Liver (tissue), 9 donors: ENCODE data around the gene PXDN. TPM values are rescaled to one million over a fixed set of nuclear protein-coding genes. Genes with fewer than 3 reads are reported as not detected.

Source experiments
- DNase-seq: peaks from one replicate; pipeline ENCODE4 v3.0.0-alpha.2; 2017; ENCODE audit warnings: low spot score
- H3K27ac ChIP-seq, 2 donors: one replicate each; pipeline ENCODE4 v1.7.0; 2013; ENCODE audit warnings: inconsistent platforms in 2 of 2, low read length in 2 of 2, control low read depth in 1 of 2, low read depth in 1 of 2, mild to moderate bottlenecking in 1 of 2
- H3K27me3 ChIP-seq, 4 donors: one replicate each; pipeline versions ENCODE4 v1.6.1 to v1.7.0; 2013; ENCODE audit warnings: low read length in 3 of 4, inconsistent platforms in 1 of 4, mild to moderate bottlenecking in 1 of 4, moderate library complexity in 1 of 4; ENCODE audit not compliant: control insufficient read depth in 4 of 4, insufficient read depth in 4 of 4
- H3K36me3 ChIP-seq, 4 donors: one replicate each; pipeline versions ENCODE4 v1.6.1 to v1.7.0; 2013; ENCODE audit warnings: low read length in 3 of 4, mild to moderate bottlenecking in 3 of 4, low read depth in 1 of 4, moderate library complexity in 1 of 4; ENCODE audit not compliant: control insufficient read depth in 4 of 4, insufficient read depth in 3 of 4
- H3K4me1 ChIP-seq, 4 donors: one replicate each; pipeline versions ENCODE4 v1.6.1 to v1.7.0; 2013; ENCODE audit warnings: low read length in 3 of 4, mild to moderate bottlenecking in 3 of 4, moderate library complexity in 1 of 4; ENCODE audit not compliant: control insufficient read depth in 4 of 4, insufficient read depth in 4 of 4
- H3K4me3 ChIP-seq, 3 donors: one replicate each; pipeline versions ENCODE4 v1.6.1 to v1.7.0; 2013; ENCODE audit warnings: low read length in 3 of 3, control low read depth in 1 of 3, low read depth in 1 of 3, mild to moderate bottlenecking in 1 of 3
- H3K9ac ChIP-seq, 2 donors: one replicate each; pipeline ENCODE4 v1.7.0; 2013; ENCODE audit warnings: low read length in 2 of 2, mild to moderate bottlenecking in 2 of 2, moderate library complexity in 2 of 2, control low read depth in 1 of 2, low read depth in 1 of 2
- H3K9me3 ChIP-seq, 4 donors: one replicate each; pipeline versions ENCODE4 v1.6.1 to v1.7.0; 2013; ENCODE audit warnings: low read length in 3 of 4; ENCODE audit not compliant: control insufficient read depth in 4 of 4
- EGR1 ChIP-seq, 2 donors: IDR thresholded peaks; 2 replicates each; pipeline ENCODE4 v1.6.1; 2016 to 2018; ENCODE audit warnings: antibody characterized with exemption in 2 of 2, low read depth in 2 of 2
- FOXA1 ChIP-seq: IDR thresholded peaks from 2 replicates; pipeline ENCODE4 v1.6.1; 2016; ENCODE audit warnings: antibody characterized with exemption
- FOXA2 ChIP-seq: IDR thresholded peaks from 2 replicates; pipeline ENCODE4 v1.6.1; 2016; ENCODE audit warnings: antibody characterized with exemption
- GABPA ChIP-seq, 2 donors: IDR thresholded peaks in 1 of 2; conservative IDR thresholded peaks in 1 of 2; 2 replicates each; pipeline ENCODE4 v1.6.1; 2016; ENCODE audit warnings: antibody characterized with exemption in 2 of 2, mild to moderate bottlenecking in 1 of 2, moderate library complexity in 1 of 2
- HNF4A ChIP-seq, 2 donors: conservative IDR thresholded peaks; 2 replicates each; pipeline ENCODE4 v1.6.1; 2016; ENCODE audit warnings: antibody characterized with exemption in 2 of 2, mild to moderate bottlenecking in 2 of 2
- HNF4G ChIP-seq: IDR thresholded peaks from 2 replicates; pipeline ENCODE4 v1.6.1; 2016; ENCODE audit warnings: antibody characterized with exemption
- JUND ChIP-seq, 2 donors: IDR thresholded peaks; 2 replicates each; pipeline ENCODE4 v1.6.1; 2016; ENCODE audit warnings: antibody characterized with exemption in 2 of 2
- RAD21 ChIP-seq, 2 donors: IDR thresholded peaks; 2 replicates each; pipeline ENCODE4 v1.6.1; 2016; ENCODE audit warnings: antibody characterized with exemption in 2 of 2, mild to moderate bottlenecking in 2 of 2
- RXRA ChIP-seq, 2 donors: IDR thresholded peaks; 2 replicates each; pipeline ENCODE4 v1.6.1; 2017 to 2018; ENCODE audit warnings: antibody characterized with exemption in 2 of 2, mild to moderate bottlenecking in 1 of 2
- SP1 ChIP-seq: IDR thresholded peaks from 2 replicates; pipeline ENCODE4 v1.6.1; 2018; ENCODE audit warnings: antibody characterized with exemption, mild to moderate bottlenecking
- TAF1 ChIP-seq: conservative IDR thresholded peaks from 2 replicates; pipeline ENCODE4 v1.6.1; 2016; ENCODE audit warnings: antibody characterized with exemption, mild to moderate bottlenecking
- YY1 ChIP-seq: IDR thresholded peaks from 2 replicates; pipeline ENCODE4 v1.6.1; 2016; ENCODE audit warnings: antibody characterized with exemption, mild to moderate bottlenecking
- WGBS: extraction: QIAGEN DNeasy Blood & Tissue Kit; methylation state at CpG from one replicate; pipeline ENCODE4 v1.1.7; 2013; 5-methylcytosine and 5-hydroxymethylcytosine counted together
- polyA plus RNA-seq, 2 donors: library from polyadenylated mRNA; stranded (reverse) in 1 of 2; unstranded in 1 of 2; fragments of 200-250 nt in 1 of 2; fragments of >200 nt in 1 of 2; fragmentation: Nextera tagmentation in 1 of 2; extraction: Ambion mirVana in 1 of 2; gene quantifications; one replicate each; pipeline versions ENCODE4 v1.2.1 to v1.2.3, GENCODE V29; 2013 to 2015
- total RNA-seq, 2 donors: library from RNA; depleted of rRNA; stranded (reverse); fragments of >200 nt; gene quantifications; one replicate each; pipeline ENCODE4 v1.2.3, GENCODE V29; 2014
- TF ChIP-seq, protein P1 (sequence below): IDR thresholded peaks from 2 replicates; pipeline ENCODE4 v1.6.1; 2016; ENCODE audit warnings: antibody characterized with exemption
- TF ChIP-seq, protein P2 (sequence below): IDR thresholded peaks from 2 replicates; pipeline ENCODE4 v1.6.1; 2016; ENCODE audit warnings: antibody characterized with exemption
- TF ChIP-seq, protein P3 (sequence below): fragments of 150-350 bp; IDR thresholded peaks from 2 replicates; pipeline ENCODE4 v1.5.1; 2017; ENCODE audit warnings: improper control_type of control experiment, low read depth, low read length; ENCODE audit not compliant: missing input control
- TF ChIP-seq, protein P4 (sequence below): IDR thresholded peaks from 2 replicates; pipeline ENCODE4 v1.6.1; 2016; ENCODE audit warnings: antibody characterized with exemption
- TF ChIP-seq, protein P5 (sequence below): IDR thresholded peaks from 2 replicates; pipeline ENCODE4 v1.6.1; 2016; ENCODE audit warnings: antibody characterized with exemption, mild to moderate bottlenecking
- donor health status: healthy.
- donor health status: healthy.
- donor health status: healthy.
- donor health status: healthy.
- donor health status: healthy.

Gene PXDN
- total and polyA plus RNA-seq, 4 donors: 4.2 to 21.5 (median 16.9) TPM

DNA sequence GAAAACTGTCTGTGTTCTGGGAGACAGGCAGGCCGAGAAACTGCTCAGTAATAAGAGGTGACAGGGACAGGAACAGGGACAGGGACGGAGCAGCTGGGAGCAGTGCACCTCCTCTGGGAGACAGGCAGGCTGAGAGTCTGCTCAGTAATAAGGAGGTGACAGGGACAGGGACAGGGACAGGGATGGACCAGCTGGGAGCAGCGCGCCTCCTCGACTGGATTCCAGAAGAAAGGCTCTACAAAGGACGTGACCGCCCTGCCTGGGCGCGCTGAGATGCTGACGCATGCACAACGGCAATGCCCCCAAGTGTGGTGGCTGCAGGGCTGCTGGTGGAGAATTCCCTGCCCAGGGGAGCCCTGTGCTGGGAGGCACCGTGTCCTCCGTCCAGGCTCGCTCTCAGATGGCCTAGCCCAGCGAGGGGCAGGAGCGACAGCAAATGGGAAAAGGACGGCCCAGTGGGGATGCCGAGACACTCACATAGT is 44.2 kb upstream of the PXDN start:
- no peak overlapping the region for H3K9ac ChIP-seq
- peaks cover 0 to 9% (median 2%) of the 10 kb centered on the region in 4 donors for H3K27me3 ChIP-seq
- H3K9me3 ChIP-seq: no peaks in the 10 kb centered on the region
- no peak for DNase-seq
- no peak overlapping the region for H3K4me3 ChIP-seq
- H3K36me3 ChIP-seq: no peaks in the 10 kb centered on the region
- no peak overlapping the region for H3K27ac ChIP-seq
- no peaks in the 10 kb centered on the region for H3K4me1 ChIP-seq
- 85% methylated on average over 18 of the region's 18 CpGs for WGBS
- TF ChIP-seq HNF4A (conservative IDR thresholded peaks at IDR 0.05) (no peak), YY1 (no peak), RXRA (IDR thresholded peaks at IDR 0.05) (no peak), TAF1 (no peak), HNF4G (no peak), RAD21 (IDR thresholded peaks at IDR 0.05) (no peak), FOXA1 (no peak), EGR1 (IDR thresholded peaks at IDR 0.05; ENCODE audit: low read depth in 2 of 2) (no peak), FOXA2 (no peak), SP1 (no peak), GABPA (IDR thresholded peaks at IDR 0.05 in 1 of 2, conservative IDR thresholded peaks at IDR 0.05 in 1 of 2) (no peak), JUND (IDR thresholded peaks at IDR 0.05) (no peak)
- TF ChIP-seq, protein P1, sequence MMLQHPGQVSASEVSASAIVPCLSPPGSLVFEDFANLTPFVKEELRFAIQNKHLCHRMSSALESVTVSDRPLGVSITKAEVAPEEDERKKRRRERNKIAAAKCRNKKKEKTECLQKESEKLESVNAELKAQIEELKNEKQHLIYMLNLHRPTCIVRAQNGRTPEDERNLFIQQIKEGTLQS: no peak
- TF ChIP-seq, protein P2, sequence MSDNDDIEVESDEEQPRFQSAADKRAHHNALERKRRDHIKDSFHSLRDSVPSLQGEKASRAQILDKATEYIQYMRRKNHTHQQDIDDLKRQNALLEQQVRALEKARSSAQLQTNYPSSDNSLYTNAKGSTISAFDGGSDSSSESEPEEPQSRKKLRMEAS: no peak
- TF ChIP-seq, protein P3, sequence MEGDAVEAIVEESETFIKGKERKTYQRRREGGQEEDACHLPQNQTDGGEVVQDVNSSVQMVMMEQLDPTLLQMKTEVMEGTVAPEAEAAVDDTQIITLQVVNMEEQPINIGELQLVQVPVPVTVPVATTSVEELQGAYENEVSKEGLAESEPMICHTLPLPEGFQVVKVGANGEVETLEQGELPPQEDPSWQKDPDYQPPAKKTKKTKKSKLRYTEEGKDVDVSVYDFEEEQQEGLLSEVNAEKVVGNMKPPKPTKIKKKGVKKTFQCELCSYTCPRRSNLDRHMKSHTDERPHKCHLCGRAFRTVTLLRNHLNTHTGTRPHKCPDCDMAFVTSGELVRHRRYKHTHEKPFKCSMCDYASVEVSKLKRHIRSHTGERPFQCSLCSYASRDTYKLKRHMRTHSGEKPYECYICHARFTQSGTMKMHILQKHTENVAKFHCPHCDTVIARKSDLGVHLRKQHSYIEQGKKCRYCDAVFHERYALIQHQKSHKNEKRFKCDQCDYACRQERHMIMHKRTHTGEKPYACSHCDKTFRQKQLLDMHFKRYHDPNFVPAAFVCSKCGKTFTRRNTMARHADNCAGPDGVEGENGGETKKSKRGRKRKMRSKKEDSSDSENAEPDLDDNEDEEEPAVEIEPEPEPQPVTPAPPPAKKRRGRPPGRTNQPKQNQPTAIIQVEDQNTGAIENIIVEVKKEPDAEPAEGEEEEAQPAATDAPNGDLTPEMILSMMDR: no peak
- TF ChIP-seq, protein P4, sequence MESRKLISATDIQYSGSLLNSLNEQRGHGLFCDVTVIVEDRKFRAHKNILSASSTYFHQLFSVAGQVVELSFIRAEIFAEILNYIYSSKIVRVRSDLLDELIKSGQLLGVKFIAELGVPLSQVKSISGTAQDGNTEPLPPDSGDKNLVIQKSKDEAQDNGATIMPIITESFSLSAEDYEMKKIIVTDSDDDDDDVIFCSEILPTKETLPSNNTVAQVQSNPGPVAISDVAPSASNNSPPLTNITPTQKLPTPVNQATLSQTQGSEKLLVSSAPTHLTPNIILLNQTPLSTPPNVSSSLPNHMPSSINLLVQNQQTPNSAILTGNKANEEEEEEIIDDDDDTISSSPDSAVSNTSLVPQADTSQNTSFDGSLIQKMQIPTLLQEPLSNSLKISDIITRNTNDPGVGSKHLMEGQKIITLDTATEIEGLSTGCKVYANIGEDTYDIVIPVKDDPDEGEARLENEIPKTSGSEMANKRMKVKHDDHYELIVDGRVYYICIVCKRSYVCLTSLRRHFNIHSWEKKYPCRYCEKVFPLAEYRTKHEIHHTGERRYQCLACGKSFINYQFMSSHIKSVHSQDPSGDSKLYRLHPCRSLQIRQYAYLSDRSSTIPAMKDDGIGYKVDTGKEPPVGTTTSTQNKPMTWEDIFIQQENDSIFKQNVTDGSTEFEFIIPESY: no peak
- TF ChIP-seq, protein P5, sequence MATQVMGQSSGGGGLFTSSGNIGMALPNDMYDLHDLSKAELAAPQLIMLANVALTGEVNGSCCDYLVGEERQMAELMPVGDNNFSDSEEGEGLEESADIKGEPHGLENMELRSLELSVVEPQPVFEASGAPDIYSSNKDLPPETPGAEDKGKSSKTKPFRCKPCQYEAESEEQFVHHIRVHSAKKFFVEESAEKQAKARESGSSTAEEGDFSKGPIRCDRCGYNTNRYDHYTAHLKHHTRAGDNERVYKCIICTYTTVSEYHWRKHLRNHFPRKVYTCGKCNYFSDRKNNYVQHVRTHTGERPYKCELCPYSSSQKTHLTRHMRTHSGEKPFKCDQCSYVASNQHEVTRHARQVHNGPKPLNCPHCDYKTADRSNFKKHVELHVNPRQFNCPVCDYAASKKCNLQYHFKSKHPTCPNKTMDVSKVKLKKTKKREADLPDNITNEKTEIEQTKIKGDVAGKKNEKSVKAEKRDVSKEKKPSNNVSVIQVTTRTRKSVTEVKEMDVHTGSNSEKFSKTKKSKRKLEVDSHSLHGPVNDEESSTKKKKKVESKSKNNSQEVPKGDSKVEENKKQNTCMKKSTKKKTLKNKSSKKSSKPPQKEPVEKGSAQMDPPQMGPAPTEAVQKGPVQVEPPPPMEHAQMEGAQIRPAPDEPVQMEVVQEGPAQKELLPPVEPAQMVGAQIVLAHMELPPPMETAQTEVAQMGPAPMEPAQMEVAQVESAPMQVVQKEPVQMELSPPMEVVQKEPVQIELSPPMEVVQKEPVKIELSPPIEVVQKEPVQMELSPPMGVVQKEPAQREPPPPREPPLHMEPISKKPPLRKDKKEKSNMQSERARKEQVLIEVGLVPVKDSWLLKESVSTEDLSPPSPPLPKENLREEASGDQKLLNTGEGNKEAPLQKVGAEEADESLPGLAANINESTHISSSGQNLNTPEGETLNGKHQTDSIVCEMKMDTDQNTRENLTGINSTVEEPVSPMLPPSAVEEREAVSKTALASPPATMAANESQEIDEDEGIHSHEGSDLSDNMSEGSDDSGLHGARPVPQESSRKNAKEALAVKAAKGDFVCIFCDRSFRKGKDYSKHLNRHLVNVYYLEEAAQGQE: no peak
